GM23338 (cell line): ENCODE measurements around the gene RAB3IL1. TPM values are rescaled to one million over a fixed set of nuclear protein-coding genes. Genes with fewer than 3 reads are reported as not detected.

Experiments
- ATAC-seq: fragments of 200-7000 bp; cut with Tn5 transposase; 3 replicates; pipeline ENCODE4 v1.9.1; 2020
- DNase-seq: peaks from one replicate; pipeline ENCODE4 v3.0.0-alpha.2; 2015; ENCODE audit warnings: low spot score
- H2AFZ ChIP-seq: fragments of 200-600 bp; sonication (generic); 2 replicates; pipeline ENCODE4 v1.8.0; 2016; ENCODE audit warnings: antibody characterized with exemption, mild to moderate bottlenecking, moderate library complexity
- H3F3A ChIP-seq: fragments of 200-600 bp; sonication (generic); replicated peaks from 2 replicates; pipeline ENCODE4 v1.8.0; 2017; ENCODE audit warnings: antibody characterized with exemption, mixed run types, low read depth
- H3K27ac ChIP-seq: fragments of 200-600 bp; sonication (generic); 2 replicates; pipeline ENCODE4 v1.6.1; 2016; ENCODE audit warnings: low read depth
- H3K27me3 ChIP-seq: fragments of 200-600 bp; sonication (generic); 2 replicates; pipeline ENCODE4 v1.8.0; 2016; ENCODE audit warnings: mild to moderate bottlenecking, mixed run types, moderate library complexity; ENCODE audit not compliant: insufficient read depth
- H3K36me3 ChIP-seq: fragments of 200-600 bp; sonication (generic); 2 replicates; pipeline ENCODE4 v1.8.0; 2016; ENCODE audit warnings: mild to moderate bottlenecking; ENCODE audit not compliant: insufficient read depth
- H3K4me1 ChIP-seq: fragments of 200-600 bp; sonication (generic); 2 replicates; pipeline ENCODE4 v1.8.0; 2016; ENCODE audit warnings: mild to moderate bottlenecking, moderate library complexity; ENCODE audit not compliant: insufficient read depth
- H3K4me2 ChIP-seq: fragments of 200-600 bp; sonication (generic); 2 replicates; pipeline ENCODE4 v1.7.1; 2017; ENCODE audit warnings: mixed run types
- H3K4me3 ChIP-seq: fragments of 200-600 bp; sonication (generic); 2 replicates; pipeline ENCODE4 v1.6.1; 2016; ENCODE audit warnings: mixed run types
- H3K79me2 ChIP-seq: fragments of 200-600 bp; sonication (generic); replicated peaks from 2 replicates; pipeline ENCODE4 v1.8.0; 2017; ENCODE audit warnings: mild to moderate bottlenecking; ENCODE audit not compliant: insufficient read depth
- H3K9me2 ChIP-seq: fragments of 200-600 bp; sonication (generic); 2 replicates; pipeline ENCODE4 v1.8.0; 2017; ENCODE audit not compliant: insufficient read depth
- H4K20me1 ChIP-seq: fragments of 200-600 bp; sonication (generic); replicated peaks from 2 replicates; pipeline ENCODE4 v1.8.0; 2017; ENCODE audit warnings: mild to moderate bottlenecking; ENCODE audit not compliant: insufficient read depth
- H3K27ac Mint-ChIP-seq: 2 replicates; pipeline ENCODE4 v1.8.0; 2020; ENCODE audit warnings: inconsistent platforms, mild to moderate bottlenecking, moderate library complexity, mixed read lengths
- H3K27me3 Mint-ChIP-seq: 3 replicates; pipeline ENCODE4 v1.8.0; 2022; ENCODE audit warnings: low read depth, mild to moderate bottlenecking, moderate library complexity, mixed read lengths, inconsistent platforms; ENCODE audit not compliant: insufficient read depth, poor library complexity
- H3K36me3 Mint-ChIP-seq: 3 replicates; pipeline ENCODE4 v1.8.0; 2021; ENCODE audit warnings: low read depth, mild to moderate bottlenecking, inconsistent platforms, moderate library complexity, mixed read lengths
- H3K4me1 Mint-ChIP-seq: 3 replicates; pipeline ENCODE4 v1.8.0; 2020; ENCODE audit warnings: mild to moderate bottlenecking, inconsistent platforms, mixed read lengths
- H3K4me3 Mint-ChIP-seq: 3 replicates; pipeline ENCODE4 v1.8.0; 2021; ENCODE audit warnings: moderate library complexity, mild to moderate bottlenecking, inconsistent platforms, mixed read lengths
- H3K9me3 Mint-ChIP-seq: 3 replicates; pipeline ENCODE4 v1.8.0; 2020; ENCODE audit warnings: moderate library complexity, mild to moderate bottlenecking, inconsistent platforms, mixed read lengths
- ETS1 ChIP-seq: IDR thresholded peaks from 2 replicates; pipeline ENCODE4 v1.6.1; 2016; ENCODE audit warnings: antibody characterized with exemption
- EZH2 ChIP-seq: fragments of 200-600 bp; sonication (generic); IDR thresholded peaks from one replicate; pipeline ENCODE4 v1.8.0; 2017; ENCODE audit warnings: antibody characterized with exemption, mild to moderate bottlenecking, low read depth; ENCODE audit not compliant: unreplicated experiment
- JUNB ChIP-seq: IDR thresholded peaks from one replicate; pipeline ENCODE4 v1.6.1; 2016; ENCODE audit warnings: antibody characterized with exemption; ENCODE audit not compliant: unreplicated experiment
- NANOG ChIP-seq: IDR thresholded peaks from 2 replicates; pipeline ENCODE4 v1.6.1; 2016; ENCODE audit warnings: antibody characterized with exemption, borderline replicate concordance
- POLR2AphosphoS5 ChIP-seq: IDR thresholded peaks from 2 replicates; pipeline ENCODE4 v1.6.1; 2016; ENCODE audit warnings: antibody characterized with exemption, low read depth
- ZNF331 ChIP-seq: fragments of 250-450 bp; sonication (Bioruptor Pico); IDR thresholded peaks from 2 replicates; pipeline ENCODE4 v1.5.0; 2020; ENCODE audit warnings: low read depth, mild to moderate bottlenecking, moderate library complexity
- polyA plus RNA-seq: library from polyadenylated mRNA; unstranded; fragments of >200 nt; fragmentation: Nextera tagmentation; extraction: Ambion mirVana; gene quantifications from 2 replicates; pipeline ENCODE4 v1.2.1, GENCODE V29; 2016
- total RNA-seq: library from RNA; depleted of rRNA; stranded (reverse); fragments of >200 nt; shearing (Covaris generic); gene quantifications from 2 replicates; pipeline ENCODE4 v1.2.3, GENCODE V29; 2014
- TF ChIP-seq, protein P1 (sequence below): IDR thresholded peaks from one replicate; pipeline ENCODE4 v1.6.1; 2018; ENCODE audit warnings: antibody characterized with exemption; ENCODE audit not compliant: unreplicated experiment
- TF ChIP-seq, protein P2 (sequence below): fragments of 250-450 bp; sonication (Bioruptor Pico); IDR thresholded peaks from 2 replicates; pipeline ENCODE4 v1.5.0; 2020; ENCODE audit warnings: mild to moderate bottlenecking, moderate library complexity

Gene RAB3IL1
- total and polyA plus RNA-seq, 2 experiments from 2014 or later = 2.7 to 3.4 TPM

DNA sequence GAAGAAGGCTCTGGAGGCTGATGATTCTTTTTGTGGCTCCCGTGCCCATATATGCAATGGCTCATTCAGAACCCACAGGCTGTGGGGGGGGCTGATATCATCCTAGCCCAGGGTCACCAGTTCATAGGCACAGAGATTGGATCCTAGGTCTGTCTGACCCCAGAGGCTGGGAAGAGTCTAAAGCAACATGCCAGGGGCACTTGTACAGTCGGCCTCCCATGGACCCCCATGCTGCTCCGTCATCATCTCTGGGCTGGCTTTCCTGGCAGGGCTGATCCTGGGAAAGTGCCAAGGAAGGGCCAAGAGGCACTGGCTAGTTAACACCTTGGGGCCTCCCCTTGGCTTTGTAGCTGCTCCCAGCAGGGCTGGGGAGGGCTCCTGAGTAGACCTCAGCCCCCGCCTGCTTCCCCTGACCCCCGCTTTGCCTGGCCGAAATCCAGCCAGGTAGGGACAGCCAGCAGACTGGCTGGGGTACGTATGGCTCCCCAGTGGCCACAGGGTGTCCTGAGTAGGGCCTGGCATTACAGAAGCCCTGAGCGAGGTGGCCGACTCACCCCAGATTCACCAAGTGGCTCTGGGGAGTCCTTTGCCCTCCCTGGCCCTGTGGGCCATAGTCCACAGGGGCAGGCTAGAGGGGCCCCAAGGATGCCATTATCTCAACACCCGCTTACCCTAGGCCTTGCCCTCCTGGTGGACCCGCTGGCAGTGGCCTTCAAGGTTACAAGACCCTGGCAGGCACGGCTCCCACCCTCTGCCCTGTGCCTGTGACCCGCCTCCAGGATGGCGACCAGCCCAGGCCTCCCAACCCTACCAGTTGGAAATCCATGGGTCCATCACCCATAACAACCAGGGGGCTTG is 48.6 kb downstream of the RAB3IL1 start:
- TF ChIP-seq POLR2AphosphoS5 (0 out of 2 replicates have a peak, but pooled peaks have one; percentile 31), ETS1 (no peak)
- no peak overlapping the region for H3K27ac Mint-ChIP-seq
- Histone ChIP-seq H3K4me3 (no peak overlapping the region), H2AFZ (no peak overlapping the region), H3K4me2 (no peak overlapping the region), H3K4me1 (peaks cover 11% of the 10 kb centered on the region), H3K27me3 (no peaks in the 10 kb centered on the region), H4K20me1 (no peaks in the 10 kb centered on the region), H3K9me2 (no peaks in the 10 kb centered on the region), H3K36me3 (peaks cover 9% of the 10 kb centered on the region; the same call in 1 of the 2 replicates), H3F3A (peaks cover 17% of the 10 kb centered on the region; the same call in 1 of the 2 replicates), H3K27ac (no peak overlapping the region), H3K79me2 (no peaks in the 10 kb centered on the region)
- H3K4me1 Mint-ChIP-seq = peaks cover 22% of the 10 kb centered on the region
- DNase-seq = no peak
- H3K36me3 Mint-ChIP-seq = peaks cover 20% of the 10 kb centered on the region
- peaks cover 19% of the 10 kb centered on the region for H3K27me3 Mint-ChIP-seq
- no peaks in the 10 kb centered on the region; the same call in 2 of the 3 replicates for H3K9me3 Mint-ChIP-seq
- no peak; the same call in 2 of the 3 replicates for ATAC-seq
- H3K4me3 Mint-ChIP-seq = no peak overlapping the region

DNA sequence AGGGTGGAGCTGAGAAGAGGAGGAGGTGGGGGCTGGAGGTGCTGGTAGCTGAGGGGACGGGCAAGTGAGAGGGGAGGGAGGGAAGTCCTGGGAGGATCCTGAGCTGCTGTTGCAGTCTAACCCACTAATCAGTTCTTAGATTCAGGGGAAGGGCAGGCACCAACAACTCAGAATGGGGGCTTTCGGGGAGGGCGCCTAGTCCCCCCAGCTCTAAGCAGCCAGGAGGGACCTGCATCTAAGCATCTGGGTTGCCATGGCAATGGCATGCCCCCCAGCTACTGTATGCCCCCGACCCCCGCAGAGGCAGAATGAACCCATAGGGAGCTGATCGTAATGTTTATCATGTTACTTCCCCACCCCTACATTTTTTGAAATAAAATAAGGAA is 50.4 kb downstream of the RAB3IL1 start:
- H3K36me3 Mint-ChIP-seq = peaks cover 35% of the 10 kb centered on the region
- no peak overlapping the region for H3K4me3 Mint-ChIP-seq
- Histone ChIP-seq H4K20me1 (no peaks in the 10 kb centered on the region), H3K27me3 (no peaks in the 10 kb centered on the region), H3K4me1 (peaks cover 11% of the 10 kb centered on the region), H3K4me3 (no peak overlapping the region), H3K27ac (no peak overlapping the region), H3K36me3 (peaks cover 9% of the 10 kb centered on the region), H3K79me2 (no peaks in the 10 kb centered on the region), H2AFZ (no peak overlapping the region), H3K9me2 (no peaks in the 10 kb centered on the region), H3F3A (peaks cover 17% of the 10 kb centered on the region; the same call in 1 of the 2 replicates), H3K4me2 (no peak overlapping the region)
- H3K27ac Mint-ChIP-seq = no peak overlapping the region
- no peaks in the 10 kb centered on the region; the same call in 2 of the 3 replicates for H3K9me3 Mint-ChIP-seq
- DNase-seq = no peak
- ATAC-seq = no peak
- H3K27me3 Mint-ChIP-seq = peaks cover 9% of the 10 kb centered on the region
- peaks cover 22% of the 10 kb centered on the region for H3K4me1 Mint-ChIP-seq
- no peak for TF ChIP-seq ETS1
- TF ChIP-seq ZNF331 = no peak
- TF ChIP-seq JUNB = no peak
- TF ChIP-seq, protein P1, sequence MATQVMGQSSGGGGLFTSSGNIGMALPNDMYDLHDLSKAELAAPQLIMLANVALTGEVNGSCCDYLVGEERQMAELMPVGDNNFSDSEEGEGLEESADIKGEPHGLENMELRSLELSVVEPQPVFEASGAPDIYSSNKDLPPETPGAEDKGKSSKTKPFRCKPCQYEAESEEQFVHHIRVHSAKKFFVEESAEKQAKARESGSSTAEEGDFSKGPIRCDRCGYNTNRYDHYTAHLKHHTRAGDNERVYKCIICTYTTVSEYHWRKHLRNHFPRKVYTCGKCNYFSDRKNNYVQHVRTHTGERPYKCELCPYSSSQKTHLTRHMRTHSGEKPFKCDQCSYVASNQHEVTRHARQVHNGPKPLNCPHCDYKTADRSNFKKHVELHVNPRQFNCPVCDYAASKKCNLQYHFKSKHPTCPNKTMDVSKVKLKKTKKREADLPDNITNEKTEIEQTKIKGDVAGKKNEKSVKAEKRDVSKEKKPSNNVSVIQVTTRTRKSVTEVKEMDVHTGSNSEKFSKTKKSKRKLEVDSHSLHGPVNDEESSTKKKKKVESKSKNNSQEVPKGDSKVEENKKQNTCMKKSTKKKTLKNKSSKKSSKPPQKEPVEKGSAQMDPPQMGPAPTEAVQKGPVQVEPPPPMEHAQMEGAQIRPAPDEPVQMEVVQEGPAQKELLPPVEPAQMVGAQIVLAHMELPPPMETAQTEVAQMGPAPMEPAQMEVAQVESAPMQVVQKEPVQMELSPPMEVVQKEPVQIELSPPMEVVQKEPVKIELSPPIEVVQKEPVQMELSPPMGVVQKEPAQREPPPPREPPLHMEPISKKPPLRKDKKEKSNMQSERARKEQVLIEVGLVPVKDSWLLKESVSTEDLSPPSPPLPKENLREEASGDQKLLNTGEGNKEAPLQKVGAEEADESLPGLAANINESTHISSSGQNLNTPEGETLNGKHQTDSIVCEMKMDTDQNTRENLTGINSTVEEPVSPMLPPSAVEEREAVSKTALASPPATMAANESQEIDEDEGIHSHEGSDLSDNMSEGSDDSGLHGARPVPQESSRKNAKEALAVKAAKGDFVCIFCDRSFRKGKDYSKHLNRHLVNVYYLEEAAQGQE = no peak
- no peak for TF ChIP-seq NANOG
- TF ChIP-seq EZH2 = no peak
- TF ChIP-seq, protein P2, sequence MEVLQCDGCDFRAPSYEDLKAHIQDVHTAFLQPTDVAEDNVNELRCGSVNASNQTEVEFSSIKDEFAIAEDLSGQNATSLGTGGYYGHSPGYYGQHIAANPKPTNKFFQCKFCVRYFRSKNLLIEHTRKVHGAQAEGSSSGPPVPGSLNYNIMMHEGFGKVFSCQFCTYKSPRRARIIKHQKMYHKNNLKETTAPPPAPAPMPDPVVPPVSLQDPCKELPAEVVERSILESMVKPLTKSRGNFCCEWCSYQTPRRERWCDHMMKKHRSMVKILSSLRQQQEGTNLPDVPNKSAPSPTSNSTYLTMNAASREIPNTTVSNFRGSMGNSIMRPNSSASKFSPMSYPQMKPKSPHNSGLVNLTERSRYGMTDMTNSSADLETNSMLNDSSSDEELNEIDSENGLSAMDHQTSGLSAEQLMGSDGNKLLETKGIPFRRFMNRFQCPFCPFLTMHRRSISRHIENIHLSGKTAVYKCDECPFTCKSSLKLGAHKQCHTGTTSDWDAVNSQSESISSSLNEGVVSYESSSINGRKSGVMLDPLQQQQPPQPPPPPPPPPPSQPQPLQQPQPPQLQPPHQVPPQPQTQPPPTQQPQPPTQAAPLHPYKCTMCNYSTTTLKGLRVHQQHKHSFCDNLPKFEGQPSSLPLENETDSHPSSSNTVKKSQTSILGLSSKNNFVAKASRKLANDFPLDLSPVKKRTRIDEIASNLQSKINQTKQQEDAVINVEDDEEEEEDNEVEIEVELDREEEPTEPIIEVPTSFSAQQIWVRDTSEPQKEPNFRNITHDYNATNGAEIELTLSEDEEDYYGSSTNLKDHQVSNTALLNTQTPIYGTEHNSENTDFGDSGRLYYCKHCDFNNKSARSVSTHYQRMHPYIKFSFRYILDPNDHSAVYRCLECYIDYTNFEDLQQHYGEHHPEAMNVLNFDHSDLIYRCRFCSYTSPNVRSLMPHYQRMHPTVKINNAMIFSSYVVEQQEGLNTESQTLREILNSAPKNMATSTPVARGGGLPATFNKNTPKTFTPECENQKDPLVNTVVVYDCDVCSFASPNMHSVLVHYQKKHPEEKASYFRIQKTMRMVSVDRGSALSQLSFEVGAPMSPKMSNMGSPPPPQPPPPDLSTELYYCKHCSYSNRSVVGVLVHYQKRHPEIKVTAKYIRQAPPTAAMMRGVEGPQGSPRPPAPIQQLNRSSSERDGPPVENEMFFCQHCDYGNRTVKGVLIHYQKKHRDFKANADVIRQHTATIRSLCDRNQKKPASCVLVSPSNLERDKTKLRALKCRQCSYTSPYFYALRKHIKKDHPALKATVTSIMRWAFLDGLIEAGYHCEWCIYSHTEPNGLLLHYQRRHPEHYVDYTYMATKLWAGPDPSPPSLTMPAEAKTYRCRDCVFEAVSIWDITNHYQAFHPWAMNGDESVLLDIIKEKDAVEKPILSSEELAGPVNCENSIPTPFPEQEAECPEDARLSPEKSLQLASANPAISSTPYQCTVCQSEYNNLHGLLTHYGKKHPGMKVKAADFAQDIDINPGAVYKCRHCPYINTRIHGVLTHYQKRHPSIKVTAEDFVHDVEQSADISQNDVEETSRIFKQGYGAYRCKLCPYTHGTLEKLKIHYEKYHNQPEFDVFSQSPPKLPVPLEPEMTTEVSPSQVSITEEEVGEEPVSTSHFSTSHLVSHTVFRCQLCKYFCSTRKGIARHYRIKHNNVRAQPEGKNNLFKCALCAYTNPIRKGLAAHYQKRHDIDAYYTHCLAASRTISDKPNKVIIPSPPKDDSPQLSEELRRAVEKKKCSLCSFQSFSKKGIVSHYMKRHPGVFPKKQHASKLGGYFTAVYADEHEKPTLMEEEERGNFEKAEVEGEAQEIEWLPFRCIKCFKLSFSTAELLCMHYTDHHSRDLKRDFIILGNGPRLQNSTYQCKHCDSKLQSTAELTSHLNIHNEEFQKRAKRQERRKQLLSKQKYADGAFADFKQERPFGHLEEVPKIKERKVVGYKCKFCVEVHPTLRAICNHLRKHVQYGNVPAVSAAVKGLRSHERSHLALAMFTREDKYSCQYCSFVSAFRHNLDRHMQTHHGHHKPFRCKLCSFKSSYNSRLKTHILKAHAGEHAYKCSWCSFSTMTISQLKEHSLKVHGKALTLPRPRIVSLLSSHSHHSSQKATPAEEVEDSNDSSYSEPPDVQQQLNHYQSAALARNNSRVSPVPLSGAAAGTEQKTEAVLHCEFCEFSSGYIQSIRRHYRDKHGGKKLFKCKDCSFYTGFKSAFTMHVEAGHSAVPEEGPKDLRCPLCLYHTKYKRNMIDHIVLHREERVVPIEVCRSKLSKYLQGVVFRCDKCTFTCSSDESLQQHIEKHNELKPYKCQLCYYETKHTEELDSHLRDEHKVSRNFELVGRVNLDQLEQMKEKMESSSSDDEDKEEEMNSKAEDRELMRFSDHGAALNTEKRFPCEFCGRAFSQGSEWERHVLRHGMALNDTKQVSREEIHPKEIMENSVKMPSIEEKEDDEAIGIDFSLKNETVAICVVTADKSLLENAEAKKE (CRISPR knock-in tag) = no peak
